Measurements from ENCODE around the gene TGFBR3.

TGFBR3 gene

DNA sequence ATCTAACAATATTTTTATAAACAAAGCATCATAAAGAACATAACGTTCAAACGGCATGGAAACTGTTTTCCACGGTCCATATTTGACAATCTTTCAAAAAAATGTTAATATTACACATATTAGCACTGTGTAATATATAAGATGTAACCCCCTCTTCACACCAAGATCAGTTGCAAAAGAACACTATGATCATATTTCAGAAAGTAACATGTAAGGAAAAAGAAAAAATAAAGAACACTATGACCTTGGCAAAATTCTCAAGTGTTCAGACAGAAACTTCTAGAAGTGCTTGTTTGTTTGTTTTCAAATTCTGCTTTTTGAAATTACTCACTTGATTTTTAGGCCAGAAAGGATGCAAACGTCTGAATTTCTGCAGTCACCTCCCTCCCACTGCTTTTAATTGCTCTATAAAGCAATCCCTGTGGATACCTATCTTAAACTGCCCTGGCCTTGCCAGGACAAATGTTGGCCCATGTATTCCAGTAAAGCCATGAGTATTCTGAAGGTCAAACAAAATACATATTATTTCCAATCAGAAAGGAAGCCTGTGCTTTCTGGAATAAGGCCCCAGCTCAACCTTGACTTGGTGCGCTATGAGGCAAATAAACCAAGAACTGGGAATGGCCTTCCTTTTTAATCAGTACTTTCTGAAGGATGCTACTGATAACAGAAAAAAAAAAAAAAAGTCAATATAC lies 68.6 kb downstream of the TGFBR3 start:
- Histone ChIP-seq H3K4me3 (ENCODE audit: low read depth, low read length, poor library complexity, severe bottlenecking) (no peak overlapping the region), H3K4me2 (ENCODE audit: low read length) (no peak overlapping the region), H2AFZ (ENCODE audit: low read length) (no peak overlapping the region), H3K9me2 (ENCODE audit: low read depth, low read length) (no peaks in the 10 kb centered on the region), H3K9me3 (ENCODE audit: low read length) (no peaks in the 10 kb centered on the region), H3F3A (ENCODE audit: insufficient read depth, low read length) (no peaks in the 10 kb centered on the region), H3K79me2 (ENCODE audit: insufficient read depth, low read length) (no peaks in the 10 kb centered on the region), H3K4me1 (ENCODE audit: insufficient read depth, low read length, severe bottlenecking) (no peaks in the 10 kb centered on the region), H3K27me3 (ENCODE audit: insufficient read depth, low read length) (no peaks in the 10 kb centered on the region), H3K36me3 (ENCODE audit: insufficient read depth, low read length) (no peaks in the 10 kb centered on the region), H4K20me1 (ENCODE audit: insufficient read depth, low read length) (no peaks in the 10 kb centered on the region), H3K27ac (ENCODE audit: low read depth, low read length, poor library complexity, severe bottlenecking) (no peak overlapping the region), H3K9ac (ENCODE audit: low read length) (no peak overlapping the region)
- TF ChIP-seq EZH2 (IDR thresholded peaks at IDR 0.05; ENCODE audit: borderline replicate concordance, low read length) = no peak
- TF ChIP-seq, protein P1, sequence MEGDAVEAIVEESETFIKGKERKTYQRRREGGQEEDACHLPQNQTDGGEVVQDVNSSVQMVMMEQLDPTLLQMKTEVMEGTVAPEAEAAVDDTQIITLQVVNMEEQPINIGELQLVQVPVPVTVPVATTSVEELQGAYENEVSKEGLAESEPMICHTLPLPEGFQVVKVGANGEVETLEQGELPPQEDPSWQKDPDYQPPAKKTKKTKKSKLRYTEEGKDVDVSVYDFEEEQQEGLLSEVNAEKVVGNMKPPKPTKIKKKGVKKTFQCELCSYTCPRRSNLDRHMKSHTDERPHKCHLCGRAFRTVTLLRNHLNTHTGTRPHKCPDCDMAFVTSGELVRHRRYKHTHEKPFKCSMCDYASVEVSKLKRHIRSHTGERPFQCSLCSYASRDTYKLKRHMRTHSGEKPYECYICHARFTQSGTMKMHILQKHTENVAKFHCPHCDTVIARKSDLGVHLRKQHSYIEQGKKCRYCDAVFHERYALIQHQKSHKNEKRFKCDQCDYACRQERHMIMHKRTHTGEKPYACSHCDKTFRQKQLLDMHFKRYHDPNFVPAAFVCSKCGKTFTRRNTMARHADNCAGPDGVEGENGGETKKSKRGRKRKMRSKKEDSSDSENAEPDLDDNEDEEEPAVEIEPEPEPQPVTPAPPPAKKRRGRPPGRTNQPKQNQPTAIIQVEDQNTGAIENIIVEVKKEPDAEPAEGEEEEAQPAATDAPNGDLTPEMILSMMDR (IDR thresholded peaks at IDR 0.05; ENCODE audit: low read length) = no peak

- H3K9me3 ChIP-seq (ENCODE audit: low read length) = no peaks in the 10 kb centered on the region
- no peak overlapping the region for H3K4me2 ChIP-seq (ENCODE audit: low read length)
- H3K4me3 ChIP-seq (ENCODE audit: low read depth, low read length, poor library complexity, severe bottlenecking) = no peak overlapping the region
- no peak overlapping the region for H3K9ac ChIP-seq (ENCODE audit: low read length)
- H3K27ac ChIP-seq (ENCODE audit: low read depth, low read length, poor library complexity, severe bottlenecking) = no peak overlapping the region
- H3K4me1 ChIP-seq (ENCODE audit: insufficient read depth, low read length, severe bottlenecking) = no peaks in the 10 kb centered on the region
- no peaks in the 10 kb centered on the region for H3F3A ChIP-seq (ENCODE audit: insufficient read depth, low read length)
- no peak overlapping the region for H2AFZ ChIP-seq (ENCODE audit: low read length)
- no peaks in the 10 kb centered on the region for H3K9me2 ChIP-seq (ENCODE audit: low read depth, low read length)
- no peaks in the 10 kb centered on the region for H4K20me1 ChIP-seq (ENCODE audit: insufficient read depth, low read length)
- TF ChIP-seq, protein P1 (IDR thresholded peaks at IDR 0.05; ENCODE audit: low read length) = no peak
- TF ChIP-seq EZH2 (IDR thresholded peaks at IDR 0.05; ENCODE audit: borderline replicate concordance, low read length) = no peak
- H3K79me2 ChIP-seq (ENCODE audit: insufficient read depth, low read length) = no peaks in the 10 kb centered on the region
- no peaks in the 10 kb centered on the region for H3K27me3 ChIP-seq (ENCODE audit: insufficient read depth, low read length)
- H3K36me3 ChIP-seq (ENCODE audit: insufficient read depth, low read length) = no peaks in the 10 kb centered on the region
Measured at GRCh38 chr1:91816031-91816430, 69.9 kb downstream of the TGFBR3 start.

DNA sequence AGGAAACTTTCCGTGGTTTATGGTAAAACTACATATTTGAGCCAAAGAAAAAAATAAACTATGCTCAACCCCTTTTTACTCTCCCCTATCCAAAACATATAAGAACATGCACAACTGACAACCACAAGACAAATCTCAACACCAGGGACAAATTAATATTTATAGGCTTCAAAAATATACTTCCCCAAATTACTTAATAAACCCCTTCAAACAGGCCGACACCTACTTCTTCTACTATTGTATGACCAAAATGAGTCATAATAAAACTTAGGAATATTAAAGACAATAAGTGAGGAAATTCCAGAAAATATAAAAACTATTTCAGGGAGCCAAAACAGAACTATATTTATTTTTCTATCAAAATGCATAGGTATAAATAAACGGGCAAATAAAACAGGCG lies 71.5 kb downstream of the TGFBR3 start:
- Histone ChIP-seq H3K79me2 (ENCODE audit: insufficient read depth, low read length) (no peaks in the 10 kb centered on the region), H3K4me1 (ENCODE audit: insufficient read depth, low read length, severe bottlenecking) (no peaks in the 10 kb centered on the region), H3F3A (ENCODE audit: insufficient read depth, low read length) (no peaks in the 10 kb centered on the region), H2AFZ (ENCODE audit: low read length) (no peak overlapping the region), H3K9me2 (ENCODE audit: low read depth, low read length) (no peaks in the 10 kb centered on the region), H3K27ac (ENCODE audit: low read depth, low read length, poor library complexity, severe bottlenecking) (no peak overlapping the region), H3K27me3 (ENCODE audit: insufficient read depth, low read length) (no peaks in the 10 kb centered on the region), H3K4me3 (ENCODE audit: low read depth, low read length, poor library complexity, severe bottlenecking) (no peak overlapping the region), H3K9me3 (ENCODE audit: low read length) (no peaks in the 10 kb centered on the region), H3K4me2 (ENCODE audit: low read length) (no peak overlapping the region), H4K20me1 (ENCODE audit: insufficient read depth, low read length) (no peaks in the 10 kb centered on the region), H3K36me3 (ENCODE audit: insufficient read depth, low read length) (no peaks in the 10 kb centered on the region), H3K9ac (ENCODE audit: low read length) (no peak overlapping the region)
- no peak for TF ChIP-seq EZH2 (IDR thresholded peaks at IDR 0.05; ENCODE audit: borderline replicate concordance, low read length)
- TF ChIP-seq, protein P1 (IDR thresholded peaks at IDR 0.05; ENCODE audit: low read length) = no peak
